RWPE2 (cell line): ENCODE results near the gene ZYG11B.
A peak's percentile ranks its signal among the peaks of the same experiment; 100 is the strongest.

Experiments used
- ATAC-seq: fragments of 200-7000 bp; cut with Tn5 transposase; 3 replicates; pipeline ENCODE4 v1.9.1; 2021; ENCODE audit warnings: low read depth
- DNase-seq: peaks from one replicate; pipeline ENCODE4 v3.0.0-alpha.2; 2020; ENCODE audit warnings: low spot score
- H3K27ac ChIP-seq: fragments of 450-650 bp; 2 replicates; pipeline ENCODE4 v1.5.1; 2017; ENCODE audit warnings: mild to moderate bottlenecking; ENCODE audit not compliant: poor library complexity, severe bottlenecking
- H3K27me3 ChIP-seq: fragments of 250-450 bp; sonication (Bioruptor Pico); 2 replicates; pipeline ENCODE4 v1.5.1; 2021; ENCODE audit warnings: mild to moderate bottlenecking, moderate library complexity; ENCODE audit not compliant: insufficient read depth, poor library complexity, severe bottlenecking
- H3K36me3 ChIP-seq: fragments of 250-450 bp; sonication (Bioruptor Pico); 2 replicates; pipeline ENCODE4 v1.5.1; 2020; ENCODE audit warnings: low read depth, mild to moderate bottlenecking, moderate library complexity
- H3K4me1 ChIP-seq: fragments of 250-450 bp; sonication (Bioruptor Pico); 2 replicates; pipeline ENCODE4 v1.5.1; 2021; ENCODE audit warnings: mild to moderate bottlenecking, moderate library complexity; ENCODE audit not compliant: insufficient read depth, poor library complexity, severe bottlenecking
- H3K4me3 ChIP-seq: fragments of 250-450 bp; sonication (Bioruptor Pico); 2 replicates; pipeline ENCODE4 v1.5.1; 2021; ENCODE audit warnings: mild to moderate bottlenecking, moderate library complexity; ENCODE audit not compliant: severe bottlenecking
- H3K9me3 ChIP-seq: fragments of 250-450 bp; sonication (Bioruptor Pico); 2 replicates; pipeline ENCODE4 v1.5.1; 2021; ENCODE audit warnings: mild to moderate bottlenecking, moderate library complexity; ENCODE audit not compliant: severe bottlenecking
- CTCF ChIP-seq: fragments of 450-650 bp; IDR thresholded peaks from one replicate; pipeline ENCODE4 v1.5.1; 2017; ENCODE audit warnings: mild to moderate bottlenecking, moderate library complexity; ENCODE audit not compliant: poor library complexity, severe bottlenecking

Gene ZYG11B

GRCh38 chr1:52697795-52698674 lies 28.2 kb upstream of the ZYG11B start, which contains the start of gene COA7:
COA7 (minus strand) TSS chr1:52698347; CDS start chr1:52698326, 21 bp downstream.
- TF ChIP-seq CTCF, result no peak
- Histone ChIP-seq H3K27me3 (no peaks in the 10 kb centered on the region), H3K4me1 (peaks cover 3% of the 10 kb centered on the region), H3K9me3 (no peaks in the 10 kb centered on the region), H3K4me3 (peak within 1 kb of the TSS; percentile 57), H3K27ac (peak within 1 kb of the TSS; percentile 52), H3K36me3 (peaks cover 8% of the 10 kb centered on the region)
- ATAC-seq (peak; percentile 83), DNase-seq (peak; percentile 82)

- Histone ChIP-seq H3K4me3 (peak overlapping the region; percentile 46), H3K27me3 (no peaks in the 10 kb centered on the region), H3K4me1 (peaks cover 6% of the 10 kb centered on the region), H3K36me3 (no peaks in the 10 kb centered on the region), H3K9me3 (no peaks in the 10 kb centered on the region), H3K27ac (no peak overlapping the region)
- TF ChIP-seq CTCF, result no peak
- ATAC-seq, result peak; percentile 82
- DNase-seq, result peak; percentile 79
These were observed 23.1 kb upstream of the ZYG11B start for GRCh38 chr1:52702886-52703787.

GRCh38 chr1:52706136-52706670 lies 20.1 kb upstream of the ZYG11B start:
- no peak overlapping the region for H3K4me3 ChIP-seq
- no peaks in the 10 kb centered on the region for H3K36me3 ChIP-seq
- H3K27me3 ChIP-seq, result no peaks in the 10 kb centered on the region
- ATAC-seq, result no peak
- H3K4me1 ChIP-seq, result peaks cover 5% of the 10 kb centered on the region
- DNase-seq, result no peak
- no peak for TF ChIP-seq CTCF
- no peak overlapping the region for H3K27ac ChIP-seq
- no peaks in the 10 kb centered on the region for H3K9me3 ChIP-seq

- H3K36me3 ChIP-seq, result no peaks in the 10 kb centered on the region
- ATAC-seq, result no peak
These were observed 19.0 kb upstream of the ZYG11B start for GRCh38 chr1:52706941-52707926.

More at GRCh38 chr1:52706941-52707926, 19.0 kb upstream of the ZYG11B start:
- peaks cover 5% of the 10 kb centered on the region for H3K4me1 ChIP-seq
- H3K27me3 ChIP-seq, result no peaks in the 10 kb centered on the region
- no peaks in the 10 kb centered on the region for H3K9me3 ChIP-seq
- H3K4me3 ChIP-seq, result no peak overlapping the region
- DNase-seq, result no peak
- H3K27ac ChIP-seq, result peak overlapping the region; percentile 47
- TF ChIP-seq CTCF, result no peak
